ENCODE measurements around the gene TLR8. TPM values are rescaled to one million over a fixed set of nuclear protein-coding genes. Genes with fewer than 3 reads are reported as not detected.

Gene TLR8
- total RNA-seq, 3 donors from 2014 or later, result 0.29 to 2.3 (median 1.5) TPM

DNA sequence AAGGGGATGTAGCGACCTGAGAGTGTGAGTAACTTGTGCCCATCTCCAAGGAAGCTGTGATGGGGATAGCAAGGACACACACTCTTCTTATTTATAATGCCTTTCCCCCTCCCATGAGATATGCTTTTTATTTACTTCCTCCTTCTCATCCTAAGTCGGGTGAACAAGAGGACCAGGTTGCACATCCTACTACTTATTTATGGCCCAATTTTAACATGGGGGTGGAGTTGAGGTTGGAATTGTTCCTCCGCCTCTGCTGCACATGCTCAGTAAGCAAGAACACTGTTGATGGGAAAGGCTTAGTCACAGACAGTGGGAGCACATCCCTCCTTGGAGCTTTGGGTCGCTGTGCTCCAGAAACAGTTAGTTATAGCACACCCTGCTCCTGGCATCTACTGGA, 15.2 kb upstream of the TLR8 start:
- no peaks in the 10 kb centered on the region for H3K9me3 ChIP-seq
- no peaks in the 10 kb centered on the region for H3K4me1 ChIP-seq (ENCODE audit: low read depth)
- no peak for TF ChIP-seq CTCF (IDR thresholded peaks at IDR 0.05)
- intact Hi-C loops (cut with DNase I, micrococcal nuclease), result loop anchor here in 1 of 2 donors (10.0 kb wide), 1 partner anchor 76 kb away; no protein-coding TSS in a partner anchor
- no peak for ATAC-seq
- H3K36me3 ChIP-seq (ENCODE audit: low read depth), result no peaks in the 10 kb centered on the region
- H3K4me3 ChIP-seq, result no peak overlapping the region
- no peak for DNase-seq

- no peak overlapping the region for H3K4me3 ChIP-seq
- intact Hi-C loops (cut with DNase I, micrococcal nuclease), result loop anchor here in 1 of 2 donors (10.0 kb wide), 1 partner anchor 77 kb away; no protein-coding TSS in a partner anchor
Measured at GRCh38 chrX:12891915-12892506, 14.4 kb upstream of the TLR8 start.

GRCh38 chrX:12892716-12893115, 13.7 kb upstream of the TLR8 start:
- no peaks in the 10 kb centered on the region for H3K9me3 ChIP-seq
- H3K36me3 ChIP-seq (ENCODE audit: low read depth), result no peaks in the 10 kb centered on the region
- ATAC-seq (no peak), DNase-seq (no peak)
- H3K4me1 ChIP-seq (ENCODE audit: low read depth), result no peaks in the 10 kb centered on the region
- intact Hi-C loops (cut with DNase I, micrococcal nuclease), result loop anchor here in 1 of 2 donors (10.0 kb wide), 1 partner anchor 78 kb away; no protein-coding TSS in a partner anchor
- TF ChIP-seq CTCF (IDR thresholded peaks at IDR 0.05), result no peak
- H3K4me3 ChIP-seq, result no peak overlapping the region

More at GRCh38 chrX:12891915-12892506, 14.4 kb upstream of the TLR8 start:
- ATAC-seq (no peak), DNase-seq (no peak)
- Histone ChIP-seq H3K9me3 (no peaks in the 10 kb centered on the region), H3K4me1 (ENCODE audit: low read depth) (no peaks in the 10 kb centered on the region), H3K36me3 (ENCODE audit: low read depth) (no peaks in the 10 kb centered on the region)
- TF ChIP-seq CTCF (IDR thresholded peaks at IDR 0.05), result no peak

DNA sequence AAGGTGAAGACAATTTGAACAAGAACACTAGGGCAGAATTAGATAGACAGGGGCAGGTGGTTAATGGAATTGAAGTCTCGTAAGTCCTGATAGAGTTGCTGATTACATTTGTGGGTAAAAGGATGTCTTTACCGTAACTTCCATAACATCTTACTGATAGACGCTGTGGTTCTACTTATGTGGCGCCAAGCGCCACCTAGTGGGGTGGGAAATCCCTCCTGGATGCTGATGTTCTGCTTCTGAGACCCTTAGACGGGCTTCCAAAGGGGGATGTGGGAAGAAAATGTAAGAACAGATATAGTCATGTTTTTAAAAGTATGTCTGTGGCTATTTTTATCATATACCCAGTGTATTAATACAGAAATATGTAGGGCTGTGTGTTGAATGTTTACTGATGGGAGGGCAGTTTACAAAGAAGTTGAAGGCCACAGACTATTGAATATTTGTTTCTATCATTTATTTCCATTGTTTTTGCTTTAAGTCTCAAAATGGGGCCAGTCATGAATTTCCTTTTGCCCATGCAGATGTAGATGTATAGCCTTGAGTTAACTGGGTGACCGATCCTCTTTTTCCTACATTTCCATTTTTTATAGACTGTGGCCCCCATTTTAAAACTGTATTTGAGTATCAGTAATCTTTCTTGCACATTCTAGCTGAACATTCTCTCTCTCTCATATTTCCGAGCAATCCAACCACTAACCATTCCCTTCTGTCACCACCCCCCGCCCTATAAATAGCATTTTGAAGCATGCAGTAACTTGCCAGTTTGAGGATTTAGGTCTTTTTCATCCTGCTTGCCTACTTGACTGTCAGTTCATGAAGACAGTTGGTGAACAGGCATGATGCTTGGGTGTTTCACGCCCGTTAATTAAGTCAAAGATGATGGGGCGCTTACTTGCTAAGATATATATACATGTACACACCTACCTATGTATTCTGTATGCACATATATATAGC, 12.1 kb upstream of the TLR8 start:
- Histone ChIP-seq H3K9me3 (no peaks in the 10 kb centered on the region), H3K4me3 (no peak overlapping the region), H3K36me3 (ENCODE audit: low read depth) (no peaks in the 10 kb centered on the region), H3K4me1 (ENCODE audit: low read depth) (no peaks in the 10 kb centered on the region)
- peak in 2 of 3 donors; percentile 53 to 73 for DNase-seq
- peak; percentile 57 for ATAC-seq
- intact Hi-C loops (cut with DNase I, micrococcal nuclease), result loop anchor here in 1 of 2 donors (10.0 kb wide), 1 partner anchor 80 kb away; no protein-coding TSS in a partner anchor
- no peak for TF ChIP-seq CTCF (IDR thresholded peaks at IDR 0.05)

DNA sequence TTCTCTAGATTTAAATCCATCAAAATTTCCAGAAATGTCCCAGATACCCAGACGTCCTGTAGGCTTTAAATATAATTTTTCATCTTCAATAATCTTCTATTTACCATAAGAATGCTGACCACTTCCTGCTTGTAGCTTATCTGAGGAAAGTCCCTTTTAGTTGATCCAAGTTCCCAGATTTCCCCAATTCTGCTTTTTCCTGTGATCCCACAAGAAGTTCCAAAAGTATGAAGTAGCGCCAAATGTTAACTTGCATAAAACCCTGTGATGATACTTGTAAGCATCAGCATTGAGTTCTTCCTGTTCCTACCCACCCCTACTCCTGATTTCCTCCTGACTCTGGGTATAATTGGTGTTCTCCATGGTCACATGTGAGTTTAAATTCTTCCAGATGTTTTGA, 10.6 kb upstream of the TLR8 start:
- Histone ChIP-seq H3K4me3 (no peak overlapping the region), H3K9me3 (no peaks in the 10 kb centered on the region), H3K36me3 (ENCODE audit: low read depth) (no peaks in the 10 kb centered on the region), H3K4me1 (ENCODE audit: low read depth) (no peaks in the 10 kb centered on the region)
- intact Hi-C loops (cut with DNase I, micrococcal nuclease), result loop anchor here in 1 of 2 donors (10.0 kb wide), 1 partner anchor 81 kb away; no protein-coding TSS in a partner anchor
- DNase-seq (no peak), ATAC-seq (no peak)
- no peak for TF ChIP-seq CTCF (IDR thresholded peaks at IDR 0.05)
